Measurements from ENCODE around the gene SLC38A7. TPM values are rescaled to one million over a fixed set of nuclear protein-coding genes. Genes with fewer than 3 reads are reported as not detected.

The SLC38A7 gene
- total and polyA plus RNA-seq, 2 of the 13 experiments (the other 11 are each of a cell fraction or from before 2014, with no cell fraction given) = 13.2 to 14.1 TPM

DNA sequence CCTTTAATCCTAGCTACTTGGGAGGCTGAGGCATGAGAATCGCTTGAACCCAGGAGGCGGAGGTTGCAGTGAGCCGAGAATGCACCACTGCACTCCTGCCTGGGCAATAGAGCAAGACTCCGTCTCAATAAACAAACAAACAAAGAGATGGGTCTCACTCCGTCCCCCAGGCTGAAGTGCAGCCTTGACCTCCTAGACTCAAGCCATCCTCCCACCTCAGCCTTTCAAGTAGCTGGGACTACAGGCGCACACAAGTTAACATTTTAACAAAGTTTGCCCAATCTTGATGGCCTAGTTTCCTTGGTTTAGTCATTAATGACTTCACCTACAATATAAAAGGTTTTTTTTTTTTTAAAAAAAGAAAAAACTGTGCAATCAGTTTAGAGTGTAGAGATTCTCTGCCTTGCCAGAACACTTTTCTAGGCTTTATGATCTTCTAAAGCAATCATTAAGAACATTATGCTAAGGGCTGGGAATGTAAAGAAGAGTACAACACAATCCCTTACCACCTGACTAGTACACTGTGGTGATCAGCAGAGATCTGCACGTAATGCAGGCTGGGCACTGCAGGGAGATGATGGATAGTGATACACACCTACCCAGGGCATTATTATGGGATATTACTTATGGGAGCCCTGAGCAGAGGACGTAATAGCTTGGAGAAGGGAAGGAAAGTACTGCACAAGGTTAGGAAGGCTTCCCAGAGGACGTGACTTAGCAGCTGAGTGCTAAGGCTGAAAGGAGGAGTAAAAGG lies 42.6 kb upstream of the SLC38A7 start:
- H3K4me3 ChIP-seq (replicated peaks in 1 of 3; ENCODE audit: insufficient read depth in 1 of 3, low read depth in 2 of 3, low read length in 3 of 3) = no peak overlapping the region
- no peak overlapping the region for H3K4me2 ChIP-seq (ENCODE audit: low read depth, low read length)
- H3K9me3 ChIP-seq (ENCODE audit: low read length) = no peaks in the 10 kb centered on the region
- no peaks in the 10 kb centered on the region for H3K27me3 ChIP-seq (ENCODE audit: control insufficient read depth in 1 of 2, insufficient read depth in 2 of 2, low read length in 2 of 2)
- peaks cover 9 to 21% of the 10 kb centered on the region in 2 experiments; a peak in 3 of 5 replicates for H3K36me3 ChIP-seq (replicated peaks in 1 of 2; ENCODE audit: control insufficient read depth in 1 of 2, insufficient read depth in 2 of 2, low read length in 2 of 2)
- no TSS peak for BruUV-seq (replicated peaks)
- no peak overlapping the region for H3K27ac ChIP-seq (ENCODE audit: extremely low read length, insufficient read depth, low read length)
- peaks cover 41% of the 10 kb centered on the region for H3K4me1 ChIP-seq (ENCODE audit: insufficient read depth, low read length)
- no peak overlapping the region for H2AFZ ChIP-seq (ENCODE audit: low read length)
- peaks cover 6% of the 10 kb centered on the region; the same call in 1 of the 2 replicates for H4K20me1 ChIP-seq (ENCODE audit: insufficient read depth, low read length)
- ChIA-PET POLR2A (interaction anchor here (1.1 kb wide), 1 partner anchor 43 kb away, joined by 3 read pairs; the partner anchor contains the start of gene SLC38A7), CTCF (ENCODE audit: low intra/inter-chr PET ratio, low total read pairs) (no interaction called here)
- intact Hi-C loops (cut with micrococcal nuclease; ENCODE audit: unreplicated experiment) (no loop called here), in situ Hi-C loops (cut with HindIII; ENCODE audit: extremely low pct_ligation_motif_present, low pct_unique_long_range_greater_than_20kb) (no loop called here)
- ATAC-seq (peak; percentile 70), DNase-seq (ENCODE audit: low spot score) (no peak), FAIRE-seq (peak; percentile 39)
- no peak overlapping the region for H3K9ac ChIP-seq (ENCODE audit: insufficient read depth, low read depth, low read length)
- WGBS (ENCODE audit: low lambda C conversion rate) = 74% methylated on average over 9 of the region's 9 CpGs
- H3K79me2 ChIP-seq (ENCODE audit: insufficient read depth, low read length) = peaks cover 31% of the 10 kb centered on the region
- TF ChIP-seq FOXA1 (IDR thresholded peaks at IDR 0.05) = no peak
- TF ChIP-seq FOXA1 (CRISPR knock-in tag; IDR thresholded peaks at IDR 0.05) = no peak
- no peak for TF ChIP-seq SNRNP70 (IDR thresholded peaks at IDR 0.05; ENCODE audit: low read depth, low read length)
- TF ChIP-seq, protein P1, sequence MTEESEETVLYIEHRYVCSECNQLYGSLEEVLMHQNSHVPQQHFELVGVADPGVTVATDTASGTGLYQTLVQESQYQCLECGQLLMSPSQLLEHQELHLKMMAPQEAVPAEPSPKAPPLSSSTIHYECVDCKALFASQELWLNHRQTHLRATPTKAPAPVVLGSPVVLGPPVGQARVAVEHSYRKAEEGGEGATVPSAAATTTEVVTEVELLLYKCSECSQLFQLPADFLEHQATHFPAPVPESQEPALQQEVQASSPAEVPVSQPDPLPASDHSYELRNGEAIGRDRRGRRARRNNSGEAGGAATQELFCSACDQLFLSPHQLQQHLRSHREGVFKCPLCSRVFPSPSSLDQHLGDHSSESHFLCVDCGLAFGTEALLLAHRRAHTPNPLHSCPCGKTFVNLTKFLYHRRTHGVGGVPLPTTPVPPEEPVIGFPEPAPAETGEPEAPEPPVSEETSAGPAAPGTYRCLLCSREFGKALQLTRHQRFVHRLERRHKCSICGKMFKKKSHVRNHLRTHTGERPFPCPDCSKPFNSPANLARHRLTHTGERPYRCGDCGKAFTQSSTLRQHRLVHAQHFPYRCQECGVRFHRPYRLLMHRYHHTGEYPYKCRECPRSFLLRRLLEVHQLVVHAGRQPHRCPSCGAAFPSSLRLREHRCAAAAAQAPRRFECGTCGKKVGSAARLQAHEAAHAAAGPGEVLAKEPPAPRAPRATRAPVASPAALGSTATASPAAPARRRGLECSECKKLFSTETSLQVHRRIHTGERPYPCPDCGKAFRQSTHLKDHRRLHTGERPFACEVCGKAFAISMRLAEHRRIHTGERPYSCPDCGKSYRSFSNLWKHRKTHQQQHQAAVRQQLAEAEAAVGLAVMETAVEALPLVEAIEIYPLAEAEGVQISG (CRISPR knock-in tag; IDR thresholded peaks at IDR 0.05) = no peak
- no peak for TF ChIP-seq NCOA1 (CRISPR knock-in tag; IDR thresholded peaks at IDR 0.05)
- no peak for TF ChIP-seq HNRNPLL (IDR thresholded peaks at IDR 0.05; ENCODE audit: low read depth, low read length, poor library complexity, severe bottlenecking)
- no peak for TF ChIP-seq BCL6 (CRISPR knock-in tag; IDR thresholded peaks at IDR 0.05)
- TF ChIP-seq SP2 (CRISPR knock-in tag; IDR thresholded peaks at IDR 0.05) = no peak
- TF ChIP-seq ZNF441 (CRISPR knock-in tag; IDR thresholded peaks at IDR 0.05; ENCODE audit: borderline replicate concordance) = 0 out of 2 replicates have a peak, but pooled peaks have one; percentile 51
- no peak for TF ChIP-seq ZNF709 (CRISPR knock-in tag; IDR thresholded peaks at IDR 0.05)
- TF ChIP-seq MZF1 (CRISPR knock-in tag; IDR thresholded peaks at IDR 0.05; ENCODE audit: borderline replicate concordance) = no peak
- TF ChIP-seq, protein P2, sequence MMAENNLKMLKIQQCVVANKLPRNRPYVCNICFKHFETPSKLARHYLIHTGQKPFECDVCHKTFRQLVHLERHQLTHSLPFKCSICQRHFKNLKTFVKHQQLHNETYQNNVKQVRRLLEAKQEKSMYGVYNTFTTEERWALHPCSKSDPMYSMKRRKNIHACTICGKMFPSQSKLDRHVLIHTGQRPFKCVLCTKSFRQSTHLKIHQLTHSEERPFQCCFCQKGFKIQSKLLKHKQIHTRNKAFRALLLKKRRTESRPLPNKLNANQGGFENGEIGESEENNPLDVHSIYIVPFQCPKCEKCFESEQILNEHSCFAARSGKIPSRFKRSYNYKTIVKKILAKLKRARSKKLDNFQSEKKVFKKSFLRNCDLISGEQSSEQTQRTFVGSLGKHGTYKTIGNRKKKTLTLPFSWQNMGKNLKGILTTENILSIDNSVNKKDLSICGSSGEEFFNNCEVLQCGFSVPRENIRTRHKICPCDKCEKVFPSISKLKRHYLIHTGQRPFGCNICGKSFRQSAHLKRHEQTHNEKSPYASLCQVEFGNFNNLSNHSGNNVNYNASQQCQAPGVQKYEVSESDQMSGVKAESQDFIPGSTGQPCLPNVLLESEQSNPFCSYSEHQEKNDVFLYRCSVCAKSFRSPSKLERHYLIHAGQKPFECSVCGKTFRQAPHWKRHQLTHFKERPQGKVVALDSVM (CRISPR knock-in tag; IDR thresholded peaks at IDR 0.05) = peak; percentile 32; the same call in 1 of the 2 replicates
- no peak for TF ChIP-seq ZNF772 (CRISPR knock-in tag; IDR thresholded peaks at IDR 0.05)
- TF ChIP-seq, protein P3, sequence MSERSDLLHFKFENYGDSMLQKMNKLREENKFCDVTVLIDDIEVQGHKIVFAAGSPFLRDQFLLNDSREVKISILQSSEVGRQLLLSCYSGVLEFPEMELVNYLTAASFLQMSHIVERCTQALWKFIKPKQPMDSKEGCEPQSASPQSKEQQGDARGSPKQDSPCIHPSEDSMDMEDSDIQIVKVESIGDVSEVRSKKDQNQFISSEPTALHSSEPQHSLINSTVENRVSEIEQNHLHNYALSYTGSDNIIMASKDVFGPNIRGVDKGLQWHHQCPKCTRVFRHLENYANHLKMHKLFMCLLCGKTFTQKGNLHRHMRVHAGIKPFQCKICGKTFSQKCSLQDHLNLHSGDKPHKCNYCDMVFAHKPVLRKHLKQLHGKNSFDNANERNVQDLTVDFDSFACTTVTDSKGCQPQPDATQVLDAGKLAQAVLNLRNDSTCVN (CRISPR knock-in tag; IDR thresholded peaks at IDR 0.05; ENCODE audit: borderline replicate concordance) = no peak
- no peak for TF ChIP-seq ZSCAN21 (CRISPR knock-in tag; IDR thresholded peaks at IDR 0.05; ENCODE audit: borderline replicate concordance)
- TF ChIP-seq, protein P4, sequence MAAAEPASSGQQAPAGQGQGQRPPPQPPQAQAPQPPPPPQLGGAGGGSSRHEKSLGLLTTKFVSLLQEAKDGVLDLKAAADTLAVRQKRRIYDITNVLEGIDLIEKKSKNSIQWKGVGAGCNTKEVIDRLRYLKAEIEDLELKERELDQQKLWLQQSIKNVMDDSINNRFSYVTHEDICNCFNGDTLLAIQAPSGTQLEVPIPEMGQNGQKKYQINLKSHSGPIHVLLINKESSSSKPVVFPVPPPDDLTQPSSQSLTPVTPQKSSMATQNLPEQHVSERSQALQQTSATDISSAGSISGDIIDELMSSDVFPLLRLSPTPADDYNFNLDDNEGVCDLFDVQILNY (CRISPR knock-in tag; conservative IDR thresholded peaks at IDR 0.05) = no peak
- no peak for TF ChIP-seq ZNF260 (CRISPR knock-in tag; IDR thresholded peaks at IDR 0.05; ENCODE audit: borderline replicate concordance, low read depth)
- no peak for TF ChIP-seq SKI (IDR thresholded peaks at IDR 0.05; ENCODE audit: partially characterized antibody)

Measured in HepG2 (cell line).